SK-N-SH treated with all-trans-retinoic acid at 6 μM for 48 hours (cell line): Measurements from ENCODE around the gene S100A5.

ENCODE experiments used
- ARNTL ChIP-seq: fragments of 450-650 bp; formaldehyde crosslinking; IDR thresholded peaks from 2 replicates; pipeline ENCODE4 v1.5.0; 2020; ENCODE audit warnings: low read depth, mild to moderate bottlenecking, moderate library complexity, borderline replicate concordance
- ESRRG ChIP-seq: fragments of 250-450 bp; sonication (Bioruptor Pico); IDR thresholded peaks from 2 replicates; pipeline ENCODE4 v1.6.1; 2021; ENCODE audit warnings: mild to moderate bottlenecking
- POU6F1 ChIP-seq: fragments of 250-450 bp; sonication (Bioruptor Pico); IDR thresholded peaks from 2 replicates; pipeline ENCODE4 v1.8.0; 2021; ENCODE audit warnings: low read depth, mild to moderate bottlenecking, moderate library complexity, borderline replicate concordance
- RARB ChIP-seq: fragments of 250-450 bp; sonication (Bioruptor Pico); IDR thresholded peaks from 2 replicates; pipeline ENCODE4 v1.8.0; 2021; ENCODE audit warnings: mild to moderate bottlenecking, moderate library complexity
- ZFP3 ChIP-seq: fragments of 250-450 bp; sonication (Bioruptor Pico); IDR thresholded peaks from 2 replicates; pipeline ENCODE4 v1.5.0; 2020; ENCODE audit warnings: mild to moderate bottlenecking, moderate library complexity
- ZNF8 ChIP-seq: fragments of 450-650 bp; formaldehyde crosslinking; IDR thresholded peaks from 2 replicates; pipeline ENCODE4 v1.5.0; 2020; ENCODE audit warnings: mild to moderate bottlenecking, moderate library complexity
- TF ChIP-seq, protein P1 (sequence below): fragments of 250-450 bp; sonication (Bioruptor Pico); IDR thresholded peaks from 2 replicates; pipeline ENCODE4 v1.8.0; 2020; ENCODE audit warnings: mild to moderate bottlenecking, moderate library complexity, borderline replicate concordance

GRCh38 chr1:153487707-153488106, 53.0 kb downstream of the S100A5 start:
- TF ChIP-seq POU6F1 (no peak), ZFP3 (no peak), ZNF8 (CRISPR knock-in tag) (no peak), RARB (CRISPR knock-in tag) (no peak), ESRRG (CRISPR knock-in tag) (no peak), ARNTL (no peak)
- TF ChIP-seq, protein P1, sequence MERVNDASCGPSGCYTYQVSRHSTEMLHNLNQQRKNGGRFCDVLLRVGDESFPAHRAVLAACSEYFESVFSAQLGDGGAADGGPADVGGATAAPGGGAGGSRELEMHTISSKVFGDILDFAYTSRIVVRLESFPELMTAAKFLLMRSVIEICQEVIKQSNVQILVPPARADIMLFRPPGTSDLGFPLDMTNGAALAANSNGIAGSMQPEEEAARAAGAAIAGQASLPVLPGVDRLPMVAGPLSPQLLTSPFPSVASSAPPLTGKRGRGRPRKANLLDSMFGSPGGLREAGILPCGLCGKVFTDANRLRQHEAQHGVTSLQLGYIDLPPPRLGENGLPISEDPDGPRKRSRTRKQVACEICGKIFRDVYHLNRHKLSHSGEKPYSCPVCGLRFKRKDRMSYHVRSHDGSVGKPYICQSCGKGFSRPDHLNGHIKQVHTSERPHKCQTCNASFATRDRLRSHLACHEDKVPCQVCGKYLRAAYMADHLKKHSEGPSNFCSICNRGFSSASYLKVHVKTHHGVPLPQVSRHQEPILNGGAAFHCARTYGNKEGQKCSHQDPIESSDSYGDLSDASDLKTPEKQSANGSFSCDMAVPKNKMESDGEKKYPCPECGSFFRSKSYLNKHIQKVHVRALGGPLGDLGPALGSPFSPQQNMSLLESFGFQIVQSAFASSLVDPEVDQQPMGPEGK = no peak
